Neutrophil (primary cell): ENCODE data around the gene ANKRD10.

Source experiments
- H3K27ac ChIP-seq: fragments of 200-600 bp; sonication (generic); 2 replicates; pipeline ENCODE4 v1.5.1; 2016; ENCODE audit warnings: mild to moderate bottlenecking, moderate library complexity
- H3K27me3 ChIP-seq: fragments of 200-600 bp; sonication (generic); 2 replicates; pipeline ENCODE4 v1.6.0; 2016; ENCODE audit warnings: mild to moderate bottlenecking
- H3K36me3 ChIP-seq: fragments of 200-600 bp; sonication (generic); 2 replicates; pipeline ENCODE4 v1.5.1; 2017
- H3K4me1 ChIP-seq, 2 experiments: fragments of 200-600 bp in 1 of 2; sonication (generic) in 1 of 2; 1 replicate in 1 of 2; 2 replicates in 1 of 2; pipeline versions ENCODE4 v1.5.1 to v1.6.1; 2013 to 2016; ENCODE audit warnings: low read depth in 1 of 2, low read length in 1 of 2, mild to moderate bottlenecking in 1 of 2, moderate library complexity in 1 of 2; ENCODE audit not compliant: control insufficient read depth in 1 of 2, insufficient read depth in 1 of 2
- H3K4me3 ChIP-seq, 2 experiments: fragments of 200-600 bp in 1 of 2; sonication (generic) in 1 of 2; 1 replicate in 1 of 2; 2 replicates in 1 of 2; pipeline ENCODE4 v1.5.1; 2013 to 2016; ENCODE audit warnings: low read depth in 1 of 2, low read length in 1 of 2, mild to moderate bottlenecking in 1 of 2, moderate library complexity in 1 of 2
- H3K9me3 ChIP-seq: fragments of 200-600 bp; sonication (generic); 2 replicates; pipeline ENCODE4 v1.5.1; 2016
- CTCF ChIP-seq: fragments of 200-600 bp; sonication (generic); IDR thresholded peaks from 2 replicates; pipeline ENCODE4 v1.5.1; 2016; ENCODE audit warnings: antibody characterized with exemption

Gene ANKRD10

DNA sequence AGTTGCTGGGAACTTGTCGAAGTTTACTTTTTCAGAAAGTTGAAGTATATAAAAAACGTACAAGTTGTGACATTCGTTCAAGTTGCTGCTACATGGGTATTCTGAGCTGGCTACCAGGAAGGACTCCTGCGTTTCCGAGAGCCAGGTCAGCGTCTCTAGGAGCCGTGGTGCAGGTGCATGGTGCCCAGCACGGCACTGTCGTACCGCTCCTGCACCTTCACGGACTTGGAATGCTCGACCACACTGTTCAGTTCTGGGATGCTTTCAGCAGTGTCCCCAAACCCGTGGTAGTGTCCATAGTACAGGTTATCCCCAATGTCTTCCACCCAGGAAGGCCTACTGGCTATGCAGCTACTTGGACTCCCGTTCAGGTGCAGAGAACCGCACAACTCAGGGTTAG is 35.4 kb downstream of the ANKRD10 start:
- H3K4me3 ChIP-seq: no peak overlapping the region
- peaks cover 0 to 1% of the 10 kb centered on the region in 2 experiments for H3K4me1 ChIP-seq
- H3K36me3 ChIP-seq: peaks cover 6% of the 10 kb centered on the region
- H3K27me3 ChIP-seq: peaks cover 22% of the 10 kb centered on the region
- H3K27ac ChIP-seq: no peak overlapping the region
- H3K9me3 ChIP-seq: no peaks in the 10 kb centered on the region
- TF ChIP-seq CTCF: no peak

DNA sequence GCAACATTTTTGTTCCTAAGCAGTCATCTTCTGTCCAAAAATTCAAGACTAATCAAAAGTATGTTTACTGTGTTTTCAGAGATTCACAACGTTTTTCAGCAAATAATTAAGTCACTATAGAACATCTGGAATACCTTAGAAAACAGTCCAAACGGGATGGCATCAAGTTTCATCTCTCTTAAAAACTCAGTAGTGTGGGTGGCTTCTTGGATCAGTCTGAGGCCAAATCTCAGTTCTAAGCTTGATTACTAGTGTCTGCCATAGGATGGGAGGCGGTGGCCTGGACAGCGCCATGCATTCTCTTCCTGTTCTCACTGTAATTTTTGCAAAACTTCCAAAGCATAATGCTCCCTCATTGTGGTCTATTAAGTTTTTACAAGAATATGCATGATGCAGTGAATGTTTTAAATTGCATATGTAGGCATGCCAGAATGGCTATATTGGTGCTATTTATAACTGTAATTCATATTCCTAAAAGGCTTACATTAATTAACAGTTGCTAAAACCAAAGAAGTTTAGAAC is 37.1 kb downstream of the ANKRD10 start:
- no peak overlapping the region for H3K4me3 ChIP-seq
- H3K36me3 ChIP-seq: peaks cover 6% of the 10 kb centered on the region
- no peak overlapping the region for H3K27ac ChIP-seq
- peaks cover 0 to 4% of the 10 kb centered on the region in 2 experiments for H3K4me1 ChIP-seq
- no peaks in the 10 kb centered on the region for H3K9me3 ChIP-seq
- no peak for TF ChIP-seq CTCF
- peaks cover 39% of the 10 kb centered on the region for H3K27me3 ChIP-seq

GRCh38 chr13:110876609-110877008 is 38.3 kb downstream of the ANKRD10 start:
- Histone ChIP-seq H3K4me1 (peaks cover 0 to 4% of the 10 kb centered on the region in 2 experiments), H3K27me3 (peaks cover 51% of the 10 kb centered on the region), H3K36me3 (peaks cover 6% of the 10 kb centered on the region), H3K9me3 (no peaks in the 10 kb centered on the region), H3K27ac (no peak overlapping the region), H3K4me3 (no peak overlapping the region)
- no peak for TF ChIP-seq CTCF

DNA sequence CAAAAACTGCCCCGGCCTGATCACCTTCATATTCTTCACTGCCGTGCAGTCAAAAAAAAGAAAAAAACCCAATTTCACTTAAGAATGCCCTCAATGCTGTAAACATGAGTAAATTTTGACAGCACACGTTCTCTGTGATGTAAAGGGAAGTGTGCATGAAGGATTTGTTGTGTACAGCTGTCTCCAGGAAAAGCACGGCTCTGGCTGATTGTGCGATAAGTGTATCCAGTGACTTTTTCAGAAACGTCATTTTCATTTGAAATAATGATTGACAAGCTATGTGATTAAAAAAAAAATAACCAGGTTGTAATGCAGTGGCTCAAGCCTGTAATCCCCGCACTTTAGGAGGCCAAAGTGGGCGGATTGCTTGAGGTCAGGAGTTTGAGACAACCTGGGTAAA is 39.6 kb downstream of the ANKRD10 start:
- no peak overlapping the region for H3K27ac ChIP-seq
- H3K4me3 ChIP-seq: no peak overlapping the region
- peaks cover 64% of the 10 kb centered on the region for H3K27me3 ChIP-seq
- peaks cover 0 to 4% of the 10 kb centered on the region in 2 experiments for H3K4me1 ChIP-seq
- no peak for TF ChIP-seq CTCF
- H3K36me3 ChIP-seq: no peaks in the 10 kb centered on the region
- no peaks in the 10 kb centered on the region for H3K9me3 ChIP-seq

- Histone ChIP-seq H3K4me1 (peaks cover 0 to 4% of the 10 kb centered on the region in 2 experiments), H3K27ac (no peak overlapping the region), H3K4me3 (no peak overlapping the region), H3K9me3 (no peaks in the 10 kb centered on the region), H3K27me3 (peaks cover 71% of the 10 kb centered on the region), H3K36me3 (no peaks in the 10 kb centered on the region)
- no peak for TF ChIP-seq CTCF
These were observed 40.3 kb downstream of the ANKRD10 start for GRCh38 chr13:110874508-110874960.
